Lower leg skin (tissue), 4 donors: ENCODE data around the gene ERRFI1. TPM values are rescaled to one million over a fixed set of nuclear protein-coding genes. Genes with fewer than 3 reads are reported as not detected.

Experiments used
- DNase-seq, 2 donors: peaks; one replicate each; pipeline ENCODE4 v3.0.0-alpha.2; 2019; ENCODE audit warnings: low spot score in 2 of 2
- H3K4me3 ChIP-seq: fragments of 200-600 bp; sonication (generic); 2 replicates; pipeline ENCODE4 v1.5.1; 2017; ENCODE audit warnings: mild to moderate bottlenecking, low read depth; ENCODE audit not compliant: poor library complexity, severe bottlenecking
- CTCF ChIP-seq, 3 donors: fragments of 450-650 bp; IDR thresholded peaks; one replicate each; pipeline ENCODE4 v1.5.1; 2016; ENCODE audit warnings: antibody characterized with exemption in 3 of 3, mild to moderate bottlenecking in 3 of 3, moderate library complexity in 2 of 3
- POLR2A ChIP-seq, 2 donors: fragments of 450-650 bp; IDR thresholded peaks; one replicate each; pipeline ENCODE4 v1.6.1; 2016 to 2017; ENCODE audit warnings: antibody characterized with exemption in 2 of 2, mild to moderate bottlenecking in 1 of 2, moderate library complexity in 1 of 2
- WGBS, 2 donors: methylation state at CpG; one replicate each; pipeline ENCODE4 v1.1.5; 2018; 5-methylcytosine and 5-hydroxymethylcytosine counted together
- intact Hi-C: fragments of 100-400 bp; cut with DNase I; formaldehyde crosslinking; loops from one replicate; pipeline ENCODE4 v1.15.0; 2023; ENCODE audit warnings: low total_unique reads
- total RNA-seq, 4 donors: library from RNA; depleted of rRNA; stranded (reverse); fragments of >200 nt; gene quantifications; one replicate each; pipeline ENCODE4 v1.1.0, GENCODE V29; 2016

The ERRFI1 gene
- total RNA-seq, 4 donors from 2014 or later, result 93.6 to 566 (median 163) TPM

GRCh38 chr1:8023995-8024313 lies 2.2 kb downstream of the ERRFI1 start:
- H3K4me3 ChIP-seq, result no peak overlapping the region
- intact Hi-C loops, result no loop called here
- WGBS, 2 donors, result 63 to 66% methylated on average over 1 of the region's 1 CpG
- DNase-seq, result no peak
- TF ChIP-seq CTCF (IDR thresholded peaks at IDR 0.05), result no peak
- TF ChIP-seq POLR2A (IDR thresholded peaks at IDR 0.05), result no peak

- H3K4me3 ChIP-seq, result no peak overlapping the region
- WGBS, 2 donors, result 68 to 75% methylated on average over 10 of the region's 10 CpGs
- no peak for DNase-seq
- intact Hi-C loops, result no loop called here
- TF ChIP-seq CTCF (IDR thresholded peaks at IDR 0.05), result no peak
- TF ChIP-seq POLR2A (IDR thresholded peaks at IDR 0.05), result no peak
Observed at GRCh38 chr1:8023287-8023994, 2.7 kb downstream of the ERRFI1 start.

GRCh38 chr1:8022395-8023286 lies 3.5 kb downstream of the ERRFI1 start:
- intact Hi-C loops, result no loop called here
- no peak for DNase-seq
- WGBS, 2 donors, result 74 to 81% methylated on average over 3 of the region's 3 CpGs

GRCh38 chr1:8021676-8022266 lies 4.3 kb downstream of the ERRFI1 start:
- intact Hi-C loops, result no loop called here
- no peak for DNase-seq
- H3K4me3 ChIP-seq, result no peak overlapping the region
- TF ChIP-seq CTCF (IDR thresholded peaks at IDR 0.05) (no peak), POLR2A (IDR thresholded peaks at IDR 0.05) (no peak)
- 75 to 83% methylated on average over 6 of the region's 6 CpGs for WGBS, 2 donors

More at GRCh38 chr1:8022395-8023286, 3.5 kb downstream of the ERRFI1 start:
- no peak overlapping the region for H3K4me3 ChIP-seq
- TF ChIP-seq POLR2A (IDR thresholded peaks at IDR 0.05) (no peak), CTCF (IDR thresholded peaks at IDR 0.05) (no peak)

- intact Hi-C loops, result no loop called here
- H3K4me3 ChIP-seq, result no peak overlapping the region
Observed at GRCh38 chr1:8020032-8020431, 6.1 kb downstream of the ERRFI1 start.

More at GRCh38 chr1:8020032-8020431, 6.1 kb downstream of the ERRFI1 start:
- DNase-seq, result no peak
- no peak for TF ChIP-seq POLR2A (IDR thresholded peaks at IDR 0.05)
- no peak for TF ChIP-seq CTCF (IDR thresholded peaks at IDR 0.05)
